SKM-1 treated with dmso at 0.1 percent for 144 hours (cell line): ENCODE measurements around the gene EFNB1.

ENCODE experiments used
- DNase-seq: peaks from one replicate; lab custom pipeline; 2025; ENCODE audit not compliant: unreplicated experiment; lab: John Stamatoyannopoulos, UW

The EFNB1 gene

GRCh38 chrX:68880846-68881552 is 52.2 kb downstream of the EFNB1 start:
- DNase-seq: no peak

GRCh38 chrX:68881911-68882310 is 53.1 kb downstream of the EFNB1 start:
- no peak for DNase-seq

DNA sequence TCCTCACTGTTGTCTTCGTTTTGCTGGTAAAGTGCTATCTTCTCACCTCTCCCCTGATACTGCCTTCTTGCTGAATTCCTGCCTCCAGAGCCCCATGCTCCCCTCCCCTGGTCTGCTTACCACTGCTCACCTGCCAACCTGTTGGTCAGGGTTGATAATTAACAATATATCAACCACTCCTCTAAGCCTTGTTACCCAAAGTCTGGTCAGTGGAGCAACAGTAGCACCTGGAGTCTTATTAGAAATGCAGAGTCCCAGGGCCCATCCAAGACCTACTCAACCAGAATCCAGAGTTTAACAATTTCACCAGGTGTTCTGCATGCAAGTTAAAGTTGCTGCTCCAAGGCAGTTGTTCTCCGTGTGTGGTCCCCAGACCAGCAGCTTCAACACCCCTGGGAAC is 55.0 kb downstream of the EFNB1 start:
- DNase-seq: no peak

DNA sequence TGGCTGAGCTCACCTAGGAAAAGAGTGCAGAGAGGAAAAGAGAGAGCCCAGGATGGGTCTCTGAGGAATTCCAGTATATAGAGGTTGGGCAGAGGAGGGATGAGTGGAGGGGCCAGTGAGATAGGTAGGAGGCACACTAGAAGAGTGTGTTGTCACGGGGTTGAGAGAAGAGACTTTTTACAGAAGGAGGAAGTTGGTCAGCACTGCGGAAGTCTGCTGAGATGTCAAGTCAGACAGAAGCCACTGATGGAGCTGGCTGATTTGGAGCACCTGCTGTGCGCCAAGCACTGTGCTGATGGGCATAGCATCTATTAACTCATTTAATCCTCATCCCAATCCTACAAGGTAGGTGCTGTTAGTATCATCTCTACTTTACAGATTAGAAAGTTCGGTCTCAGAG is 60.4 kb downstream of the EFNB1 start:
- peak; percentile 50 for DNase-seq
